BJ (cell line): Measurements from ENCODE around the gene HIVEP1. TPM values are rescaled to one million over a fixed set of nuclear protein-coding genes. Genes with fewer than 3 reads are reported as not detected.

ENCODE experiments used
- CTCF ChIA-PET: fragments of 350-600 bp; formaldehyde crosslinking; extraction: SDS; loops from one replicate; lab custom pipeline; 2021; ENCODE audit warnings: antibody characterized with exemption, inconsistent platforms; lab: Yijun Ruan, JAX
- POLR2A ChIA-PET: fragments of 300-600 bp; sonication (Branson Sonifier 250); formaldehyde crosslinking; extraction: SDS; loops from one replicate; lab custom pipeline; 2021; ENCODE audit warnings: antibody characterized with exemption; lab: Charles Lee
- DNase-seq: peaks from one replicate; pipeline ENCODE4 v3.0.0-alpha.2; 2011; ENCODE audit warnings: low read depth
- H3K27me3 ChIP-seq: 2 replicates; pipeline ENCODE4 v1.6.0; 2011; ENCODE audit warnings: low read length; ENCODE audit not compliant: control insufficient read depth, insufficient read depth
- H3K36me3 ChIP-seq: 2 replicates; pipeline ENCODE4 v1.5.1; 2011; ENCODE audit warnings: low read length; ENCODE audit not compliant: control insufficient read depth, insufficient read depth
- H3K4me3 ChIP-seq: 2 replicates; pipeline ENCODE4 v1.5.1; 2011; ENCODE audit warnings: low read depth, mild to moderate bottlenecking, control low read depth, low read length
- polyA plus RNA-seq: library from polyadenylated mRNA; depleted of rRNA; stranded (reverse); fragments of >200 nt; gene quantifications from 2 replicates; pipeline ENCODE4 v1.2.3, GENCODE V29; 2011
- TF ChIP-seq, protein P1 (sequence below): IDR thresholded peaks from 2 replicates; pipeline ENCODE4 v1.5.1; 2011; ENCODE audit warnings: low read depth, mild to moderate bottlenecking, control low read depth, inconsistent platforms, low read length, moderate library complexity; ENCODE audit not compliant: insufficient read depth

Gene HIVEP1
- polyA plus RNA-seq, 1 experiment = 17.1 TPM

GRCh38 chr6:12088531-12088930 lies 76.4 kb downstream of the HIVEP1 start:
- POLR2A ChIA-PET = no interaction called here

DNA sequence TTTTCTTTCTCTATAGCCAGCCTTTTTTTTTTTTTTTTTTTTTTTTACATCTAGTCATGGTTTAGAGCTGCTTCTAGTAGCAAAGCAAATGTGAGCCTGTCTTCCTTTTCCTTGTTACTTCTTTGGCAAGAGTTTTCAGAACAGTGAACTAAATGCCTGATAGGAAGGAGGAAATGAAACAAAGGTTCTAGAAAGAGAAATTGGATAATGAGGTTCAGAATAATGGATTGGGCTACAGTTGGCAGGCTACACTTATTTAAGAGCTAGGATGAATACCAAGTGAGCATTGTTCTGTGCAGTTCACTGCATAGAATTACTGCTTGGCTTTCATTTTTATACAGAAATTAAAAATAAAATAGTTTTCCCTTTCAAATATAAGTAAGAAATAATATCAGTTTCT lies 78.6 kb downstream of the HIVEP1 start:
- no peak for DNase-seq
- Histone ChIP-seq H3K4me3 (no peak overlapping the region), H3K36me3 (no peaks in the 10 kb centered on the region), H3K27me3 (no peaks in the 10 kb centered on the region)
- POLR2A ChIA-PET = no interaction called here
- TF ChIP-seq, protein P1, sequence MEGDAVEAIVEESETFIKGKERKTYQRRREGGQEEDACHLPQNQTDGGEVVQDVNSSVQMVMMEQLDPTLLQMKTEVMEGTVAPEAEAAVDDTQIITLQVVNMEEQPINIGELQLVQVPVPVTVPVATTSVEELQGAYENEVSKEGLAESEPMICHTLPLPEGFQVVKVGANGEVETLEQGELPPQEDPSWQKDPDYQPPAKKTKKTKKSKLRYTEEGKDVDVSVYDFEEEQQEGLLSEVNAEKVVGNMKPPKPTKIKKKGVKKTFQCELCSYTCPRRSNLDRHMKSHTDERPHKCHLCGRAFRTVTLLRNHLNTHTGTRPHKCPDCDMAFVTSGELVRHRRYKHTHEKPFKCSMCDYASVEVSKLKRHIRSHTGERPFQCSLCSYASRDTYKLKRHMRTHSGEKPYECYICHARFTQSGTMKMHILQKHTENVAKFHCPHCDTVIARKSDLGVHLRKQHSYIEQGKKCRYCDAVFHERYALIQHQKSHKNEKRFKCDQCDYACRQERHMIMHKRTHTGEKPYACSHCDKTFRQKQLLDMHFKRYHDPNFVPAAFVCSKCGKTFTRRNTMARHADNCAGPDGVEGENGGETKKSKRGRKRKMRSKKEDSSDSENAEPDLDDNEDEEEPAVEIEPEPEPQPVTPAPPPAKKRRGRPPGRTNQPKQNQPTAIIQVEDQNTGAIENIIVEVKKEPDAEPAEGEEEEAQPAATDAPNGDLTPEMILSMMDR = no peak
- CTCF ChIA-PET = interaction anchor here (1.7 kb wide), 1 partner anchor 25 kb away, joined by 6 read pairs; no protein-coding TSS in a partner anchor

More at GRCh38 chr6:12088531-12088930, 76.4 kb downstream of the HIVEP1 start:
- Histone ChIP-seq H3K27me3 (no peaks in the 10 kb centered on the region), H3K36me3 (no peaks in the 10 kb centered on the region), H3K4me3 (no peak overlapping the region)
- TF ChIP-seq, protein P1 = no peak
- CTCF ChIA-PET = no interaction called here
- DNase-seq = no peak

DNA sequence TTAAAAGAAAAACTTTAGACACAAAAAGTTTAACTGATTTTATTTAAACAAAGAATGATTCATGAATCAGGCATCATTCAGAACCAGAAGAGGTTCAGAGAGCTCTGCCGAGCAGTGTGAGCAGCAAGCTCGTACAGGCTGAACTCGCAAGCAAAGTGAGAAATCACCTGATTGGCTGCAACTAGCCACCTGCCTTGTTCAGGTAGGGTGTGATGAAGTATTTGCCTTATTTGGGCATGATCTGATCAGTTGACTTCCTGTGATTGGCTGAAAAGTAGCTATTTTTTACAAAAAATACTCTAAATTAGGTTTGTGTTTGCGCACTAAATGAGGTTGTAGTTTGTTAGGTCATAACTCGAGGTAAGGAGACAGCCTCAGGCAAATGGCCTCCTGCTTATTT lies 80.7 kb downstream of the HIVEP1 start:
- POLR2A ChIA-PET = no interaction called here
- no peak for DNase-seq
- Histone ChIP-seq H3K4me3 (no peak overlapping the region), H3K27me3 (no peaks in the 10 kb centered on the region), H3K36me3 (no peaks in the 10 kb centered on the region)
- TF ChIP-seq, protein P1 = no peak
- CTCF ChIA-PET = interaction anchor here (2.0 kb wide), 1 partner anchor 8 kb away, joined by 8 read pairs; no protein-coding TSS in a partner anchor

DNA sequence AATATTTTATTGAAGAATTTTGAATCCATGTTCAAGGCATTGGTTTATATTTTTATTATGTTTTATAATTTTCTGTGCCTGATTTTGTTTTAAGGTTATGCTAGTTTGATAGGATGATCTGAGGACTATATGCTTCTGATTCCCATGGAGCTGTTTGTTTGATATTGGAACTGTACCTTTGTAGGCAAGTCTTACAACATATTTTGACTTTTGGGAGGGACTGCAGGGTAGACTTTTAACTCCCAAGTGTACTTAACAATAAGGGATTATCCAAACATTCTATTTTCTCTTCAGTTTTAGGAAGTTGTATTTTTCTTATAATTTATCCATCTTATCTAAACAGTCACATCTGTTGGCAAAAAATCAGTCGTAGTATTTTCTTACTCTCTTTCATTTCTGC lies 82.6 kb downstream of the HIVEP1 start:
- no peak for DNase-seq
- H3K36me3 ChIP-seq = no peaks in the 10 kb centered on the region
- CTCF ChIA-PET = no interaction called here
- no peak overlapping the region for H3K4me3 ChIP-seq
- TF ChIP-seq, protein P1 = no peak
- no peaks in the 10 kb centered on the region for H3K27me3 ChIP-seq
- POLR2A ChIA-PET = no interaction called here

DNA sequence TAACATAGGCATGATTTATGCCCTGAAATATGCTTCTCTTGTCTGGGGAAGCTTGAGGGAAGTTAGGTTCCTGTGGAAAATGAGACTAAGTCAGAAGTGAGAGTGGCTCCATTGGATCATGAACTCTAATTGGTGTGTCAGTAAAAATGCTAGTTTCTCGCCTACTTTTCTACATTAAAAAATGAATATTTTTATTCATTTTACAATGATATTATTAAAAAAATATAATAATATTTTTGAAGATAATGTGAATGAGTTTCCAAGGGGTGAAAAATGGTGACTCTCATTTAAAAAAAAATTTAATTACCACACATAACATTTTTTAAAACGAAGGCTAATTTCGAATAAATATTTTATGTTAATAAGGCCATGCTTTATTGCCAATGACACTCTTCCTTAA lies 84.2 kb downstream of the HIVEP1 start:
- ChIA-PET POLR2A (no interaction called here), CTCF (no interaction called here)
- Histone ChIP-seq H3K4me3 (no peak overlapping the region), H3K36me3 (no peaks in the 10 kb centered on the region), H3K27me3 (no peaks in the 10 kb centered on the region)
- no peak for DNase-seq
- TF ChIP-seq, protein P1 = no peak
